GM21526 (cell line): ENCODE measurements around the gene LRRC70.
"Not testable (repeated sequence)": the region's sequence is repeated elsewhere in the genome, so short reads cannot be mapped to it uniquely, and the experiment has no call there.

Experiments used
- ATAC-seq: cut with Tn5 transposase; IDR thresholded peaks from one replicate; pipeline ENCODE4 v1.9.1; 2021; ENCODE audit warnings: moderate library complexity; ENCODE audit not compliant: unreplicated experiment, low FRiP score

LRRC70 gene, protein sequence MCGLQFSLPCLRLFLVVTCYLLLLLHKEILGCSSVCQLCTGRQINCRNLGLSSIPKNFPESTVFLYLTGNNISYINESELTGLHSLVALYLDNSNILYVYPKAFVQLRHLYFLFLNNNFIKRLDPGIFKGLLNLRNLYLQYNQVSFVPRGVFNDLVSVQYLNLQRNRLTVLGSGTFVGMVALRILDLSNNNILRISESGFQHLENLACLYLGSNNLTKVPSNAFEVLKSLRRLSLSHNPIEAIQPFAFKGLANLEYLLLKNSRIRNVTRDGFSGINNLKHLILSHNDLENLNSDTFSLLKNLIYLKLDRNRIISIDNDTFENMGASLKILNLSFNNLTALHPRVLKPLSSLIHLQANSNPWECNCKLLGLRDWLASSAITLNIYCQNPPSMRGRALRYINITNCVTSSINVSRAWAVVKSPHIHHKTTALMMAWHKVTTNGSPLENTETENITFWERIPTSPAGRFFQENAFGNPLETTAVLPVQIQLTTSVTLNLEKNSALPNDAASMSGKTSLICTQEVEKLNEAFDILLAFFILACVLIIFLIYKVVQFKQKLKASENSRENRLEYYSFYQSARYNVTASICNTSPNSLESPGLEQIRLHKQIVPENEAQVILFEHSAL

DNA sequence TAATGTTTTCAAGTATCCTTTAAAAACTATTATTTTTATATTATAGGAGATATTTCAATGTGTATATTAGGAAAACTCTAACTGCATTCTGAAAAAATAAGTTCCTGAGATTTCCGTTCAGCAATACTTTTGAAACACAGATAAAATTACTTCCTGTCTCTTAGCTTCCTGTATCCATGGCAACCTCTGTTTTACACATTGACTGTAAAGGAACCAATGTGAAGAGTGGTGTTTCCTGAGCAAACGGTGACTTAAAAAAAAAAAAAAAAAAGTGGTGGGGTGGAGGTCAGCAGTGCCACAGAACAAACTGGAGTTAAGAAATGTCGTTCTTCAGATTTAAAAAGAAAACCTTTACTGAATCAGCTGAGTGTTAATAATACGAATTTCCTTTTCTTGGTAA lies at the start of gene LRRC70:
Gene LRRC70 (plus strand): TSS at position 280 of the 400 bp plus-strand sequence. CDS start 620 bp downstream, outside the sequence.
- ATAC-seq, result peak; percentile 71

DNA sequence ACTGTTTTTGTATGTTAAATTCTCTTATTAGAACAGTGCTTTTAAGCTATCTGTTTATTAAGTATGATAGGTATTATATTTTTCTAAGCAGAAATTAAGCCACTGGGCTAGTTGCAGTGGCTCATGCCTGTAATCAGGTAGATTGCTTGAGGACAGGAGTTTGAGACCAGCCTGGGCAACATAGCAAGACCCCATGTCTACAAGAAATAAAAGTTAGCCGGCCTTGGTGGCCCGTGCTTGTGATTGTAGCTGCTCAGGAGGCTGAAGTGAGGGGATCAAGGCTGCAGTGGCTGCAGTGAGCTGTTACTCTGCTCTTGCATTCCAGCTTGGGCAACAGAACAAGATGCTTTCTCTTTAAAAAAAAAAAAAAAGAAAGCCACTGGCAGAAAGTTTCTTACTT lies 45.0 kb upstream of the LRRC70 start:
- ATAC-seq, result no peak

DNA sequence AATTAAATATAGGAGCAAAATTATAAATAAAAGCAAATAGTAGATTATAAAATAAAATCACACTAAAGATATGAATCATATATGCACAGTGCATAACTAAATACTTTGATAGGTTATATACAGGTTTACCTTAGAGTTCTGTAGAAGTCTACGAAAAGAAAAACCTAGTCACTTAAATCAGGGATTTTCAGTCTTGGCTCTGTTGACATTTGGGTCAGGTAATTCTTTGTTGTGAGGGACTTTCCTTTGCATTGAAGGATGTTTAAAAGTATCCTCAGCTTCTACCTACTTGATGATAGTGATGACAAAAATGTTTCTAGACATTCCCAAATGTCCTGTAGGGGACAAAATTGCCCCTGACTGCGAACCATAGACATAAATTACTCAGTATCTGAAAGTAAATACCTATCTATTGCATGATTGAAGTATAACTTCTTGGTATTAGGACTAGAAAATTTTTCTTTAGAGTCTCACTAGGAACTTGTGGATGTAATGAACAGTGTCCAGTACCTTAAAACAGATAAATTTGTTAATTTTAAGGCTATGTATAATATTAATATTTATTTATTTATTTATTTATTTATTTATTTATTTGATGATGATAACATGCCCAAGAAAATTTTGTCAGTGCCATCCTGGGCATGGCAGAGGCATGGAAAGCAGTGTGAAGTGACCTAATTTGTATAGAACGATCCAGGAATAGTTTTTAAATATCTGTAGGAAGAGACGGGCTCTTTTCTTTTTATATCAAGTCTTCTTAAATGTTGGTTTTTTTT lies 44.0 kb upstream of the LRRC70 start:
- no peak for ATAC-seq

DNA sequence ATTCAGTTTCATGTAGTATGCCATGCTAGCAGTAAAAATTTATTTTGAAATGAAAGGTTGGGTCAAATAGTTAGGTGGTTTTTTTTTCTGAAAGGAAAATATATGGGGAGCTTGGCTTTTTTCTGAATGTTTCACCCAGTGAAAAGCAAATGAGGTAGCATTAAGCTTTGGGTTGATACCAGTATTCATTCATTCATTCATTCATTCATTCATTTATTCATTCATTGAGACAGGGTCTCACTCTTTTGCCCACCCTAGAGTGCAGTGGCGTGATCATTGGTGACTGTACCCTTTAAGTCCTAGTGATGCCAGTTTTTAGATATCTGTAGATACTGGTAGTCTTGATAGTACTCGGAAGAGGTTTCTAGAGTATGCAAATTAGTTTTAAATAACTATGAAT lies 42.4 kb upstream of the LRRC70 start:
- no peak for ATAC-seq

DNA sequence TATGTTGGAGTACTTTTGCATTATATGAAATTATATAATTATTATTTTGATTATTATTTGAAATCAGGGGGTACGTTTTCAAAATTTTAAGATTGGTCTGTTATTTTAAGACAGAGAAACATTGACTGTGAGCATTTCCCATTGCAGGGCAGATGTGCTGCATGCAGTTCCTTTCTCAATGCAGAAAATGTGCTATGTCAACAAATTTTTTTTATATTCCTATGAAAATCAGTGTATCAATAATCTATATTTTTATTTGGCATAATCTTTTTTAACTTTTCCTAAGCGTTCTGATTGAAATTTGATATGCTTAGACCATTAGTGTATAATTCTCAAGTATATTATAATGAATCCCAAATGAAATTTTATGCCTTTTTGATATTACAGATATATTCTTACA lies 41.8 kb upstream of the LRRC70 start:
- no peak for ATAC-seq

DNA sequence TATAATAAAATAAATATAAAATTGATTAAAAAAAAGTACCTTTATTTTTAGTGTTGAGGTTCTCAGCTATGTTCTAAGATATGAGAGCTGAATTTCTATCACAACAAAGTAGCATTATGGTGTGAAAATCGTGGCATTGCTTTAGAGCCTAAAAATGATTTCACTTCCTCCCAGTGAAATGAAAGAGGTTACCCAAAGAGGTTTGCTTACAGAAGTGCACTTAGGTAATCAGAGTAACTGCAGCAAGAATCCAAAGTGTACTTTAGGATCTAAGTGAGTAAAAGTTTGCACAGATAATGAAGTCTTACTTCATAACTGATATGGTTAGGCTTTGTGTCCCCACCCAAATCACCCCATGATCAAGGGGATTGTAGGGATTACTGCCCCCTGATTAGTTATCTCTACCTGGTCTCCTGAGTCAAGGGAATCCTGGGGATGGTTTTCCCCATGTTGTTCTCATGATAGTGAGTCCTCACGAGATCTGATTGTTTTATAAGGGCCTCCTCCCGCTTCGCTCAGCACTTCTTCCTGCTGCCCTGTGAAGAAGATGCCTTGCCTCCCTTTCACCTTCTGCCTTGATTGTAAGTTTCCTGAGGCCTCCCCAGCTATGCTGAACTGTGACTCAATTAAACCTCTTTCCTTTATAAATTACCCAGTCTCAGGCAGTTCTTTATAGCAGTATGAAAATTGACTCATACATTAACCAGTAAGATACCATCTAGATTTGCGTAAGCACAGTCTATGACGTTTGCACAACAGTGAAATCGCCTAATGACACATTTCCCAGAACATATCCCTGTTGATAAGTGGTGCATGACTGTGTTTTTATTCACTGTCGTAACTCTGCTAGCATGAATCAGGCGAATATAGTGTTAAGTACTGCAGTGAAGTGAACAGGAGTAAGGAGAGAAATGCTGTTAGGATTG lies 40.3 kb upstream of the LRRC70 start:
- peak; percentile 65 for ATAC-seq

DNA sequence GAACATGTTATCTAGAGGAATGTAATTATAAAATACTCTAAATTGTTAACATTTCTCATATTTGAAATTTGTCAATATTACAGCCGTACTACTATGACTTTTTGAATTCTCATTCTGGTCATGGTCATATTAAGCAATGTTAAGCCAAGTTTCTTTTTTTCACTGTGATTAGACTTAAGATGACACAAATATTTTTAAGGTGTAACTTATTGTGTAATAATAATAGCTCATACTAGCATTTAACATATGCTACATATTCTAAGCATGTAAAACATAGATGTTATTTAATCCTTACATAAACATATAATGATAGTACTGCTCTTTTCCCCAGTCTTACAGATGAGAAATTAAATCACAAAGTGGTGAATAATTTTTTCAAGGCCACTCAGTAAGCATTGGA lies 35.9 kb upstream of the LRRC70 start:
- ATAC-seq, result no peak

DNA sequence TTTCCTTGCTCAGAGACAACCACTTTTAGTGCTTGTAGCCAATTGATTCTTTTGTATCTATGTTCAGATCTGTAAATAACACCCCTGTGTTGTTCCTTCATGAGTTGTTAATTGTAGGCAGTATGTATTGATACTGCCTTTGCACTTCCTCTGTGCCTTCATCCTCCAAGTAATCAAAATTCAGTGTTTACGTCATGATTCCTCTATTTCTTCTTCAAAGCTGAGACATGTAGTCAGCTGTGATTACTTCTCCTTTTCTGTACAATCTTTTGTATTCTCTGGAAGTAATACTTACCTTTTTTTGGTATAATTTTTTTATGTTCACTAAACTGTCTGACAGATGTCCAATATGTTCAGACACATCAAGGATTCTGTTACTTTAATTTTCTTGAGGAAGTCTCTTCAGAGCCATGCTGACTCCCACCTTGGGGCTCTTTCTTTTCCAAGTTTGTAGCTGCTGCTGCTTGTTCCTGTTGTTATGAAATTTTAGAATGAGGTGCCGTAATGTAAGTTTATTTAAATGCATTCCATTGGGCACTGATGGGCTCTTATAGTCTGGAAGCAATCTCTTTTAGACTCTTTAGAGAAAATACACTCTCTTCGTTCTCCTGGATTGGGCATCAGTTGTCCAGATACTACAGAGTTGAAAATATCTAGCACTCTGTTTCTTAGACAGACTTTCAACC lies 30.5 kb upstream of the LRRC70 start:
- ATAC-seq, result no peak

DNA sequence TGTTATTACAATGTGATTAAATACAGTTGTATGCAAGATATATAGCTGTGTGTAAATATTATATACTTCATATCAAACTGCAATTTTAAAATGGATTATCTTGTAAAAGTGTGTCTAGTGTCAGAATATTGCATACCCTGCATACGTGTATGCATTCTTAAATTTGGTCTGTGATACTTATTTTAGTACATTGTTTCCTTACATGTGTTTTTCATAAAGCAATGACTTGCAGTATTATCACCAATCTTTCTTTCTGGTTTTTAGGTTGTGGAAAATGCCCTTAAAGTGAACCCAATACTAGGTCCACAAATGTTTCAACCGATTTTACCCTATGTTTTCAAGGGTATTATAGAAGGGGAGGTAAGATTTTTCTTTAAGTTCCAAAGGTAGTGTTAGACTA lies 28.5 kb upstream of the LRRC70 start:
- ATAC-seq, result no peak

DNA sequence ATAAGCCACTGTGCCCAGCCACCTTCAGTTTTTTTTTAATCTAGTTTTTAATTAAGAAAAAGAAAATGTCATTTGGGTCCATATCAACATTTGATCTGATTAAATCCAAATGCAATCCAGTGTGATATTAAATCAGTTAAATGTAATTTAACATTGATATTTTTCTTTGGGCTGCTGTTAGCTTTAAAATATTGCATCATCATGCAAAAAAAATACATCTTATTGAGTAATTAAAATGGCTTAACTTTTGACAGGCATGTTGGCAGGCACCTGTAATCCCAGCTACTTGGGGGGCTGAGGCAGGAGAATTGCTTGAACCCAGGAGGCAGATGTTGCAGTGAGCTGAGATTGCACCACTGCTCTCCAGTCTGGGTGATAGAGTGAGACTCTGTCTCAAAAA lies 22.7 kb upstream of the LRRC70 start:
- no peak for ATAC-seq

DNA sequence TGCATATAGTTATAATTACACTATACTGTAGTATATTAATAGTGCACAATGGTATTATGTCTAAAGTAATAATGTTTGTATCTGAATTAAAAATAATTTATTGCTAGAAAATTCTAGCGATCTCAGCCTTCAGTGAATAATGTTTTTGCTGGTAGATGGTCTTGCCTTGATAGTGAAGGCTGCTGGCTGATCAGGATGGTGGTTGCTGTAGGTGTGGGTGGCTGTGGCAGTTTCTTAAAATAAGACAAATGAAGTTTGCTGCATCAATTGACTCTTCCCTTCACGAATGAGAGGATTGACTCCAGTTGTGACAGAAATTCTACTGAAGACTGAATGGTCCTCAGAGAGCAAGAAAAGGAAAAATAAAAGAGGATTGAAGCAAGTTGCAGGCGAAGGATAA lies 19.7 kb upstream of the LRRC70 start:
- no peak for ATAC-seq

DNA sequence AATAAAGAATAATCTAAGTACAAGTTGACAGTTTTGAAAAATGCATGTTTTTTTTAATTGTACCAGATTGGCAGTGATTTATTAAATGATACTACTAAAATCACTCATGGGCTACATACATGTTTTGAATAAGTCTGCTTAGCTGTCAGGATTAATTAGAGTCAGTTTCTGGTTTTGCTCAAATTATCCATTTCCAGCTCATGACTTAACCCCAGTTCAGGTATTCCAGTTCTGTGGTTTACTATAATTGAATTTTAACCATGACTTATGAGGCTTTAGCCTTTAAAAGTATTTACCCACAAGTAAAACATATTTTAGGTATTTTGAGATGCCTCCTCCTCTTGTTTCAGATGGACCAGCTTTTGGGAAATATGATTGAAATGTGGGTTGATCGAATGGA lies 17.8 kb upstream of the LRRC70 start:
- ATAC-seq, result no peak

DNA sequence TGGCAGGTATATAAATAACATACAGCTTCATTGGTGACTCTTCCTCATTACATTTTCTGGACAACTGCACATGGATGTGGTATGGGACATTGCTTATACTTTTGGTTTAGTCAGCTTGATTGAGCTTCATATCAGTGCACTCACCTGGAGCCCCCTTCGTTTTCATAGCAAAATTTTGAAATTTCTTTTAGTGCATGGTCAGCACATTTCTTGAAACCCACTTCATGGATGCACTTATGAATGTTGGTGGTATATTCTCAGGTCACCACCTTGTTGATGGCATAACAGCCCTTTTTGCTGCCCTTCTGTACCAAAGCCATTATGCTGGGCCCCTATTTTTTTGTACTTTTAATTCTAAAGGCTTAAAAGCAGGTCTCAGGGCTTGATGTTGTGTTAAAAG lies 16.7 kb upstream of the LRRC70 start:
- no peak for ATAC-seq

DNA sequence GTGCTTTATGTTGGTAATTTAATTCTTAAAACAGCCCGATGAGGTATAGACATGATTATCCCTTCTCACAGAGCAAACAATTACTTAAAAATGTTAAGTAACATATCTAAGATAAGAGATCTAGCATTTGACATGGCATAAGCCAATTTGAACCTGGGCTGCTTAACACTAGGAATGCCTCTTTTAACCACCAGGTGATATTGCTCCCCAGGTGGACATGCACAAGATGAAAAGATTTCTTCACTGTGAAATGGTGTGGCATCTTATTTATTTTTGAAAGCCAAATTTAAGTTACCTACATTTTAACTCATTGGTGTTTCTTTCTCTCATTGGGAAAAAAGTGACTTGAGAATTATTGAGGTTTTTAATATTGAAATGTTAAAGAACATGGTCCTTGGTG lies 15.8 kb upstream of the LRRC70 start:
- no peak for ATAC-seq

DNA sequence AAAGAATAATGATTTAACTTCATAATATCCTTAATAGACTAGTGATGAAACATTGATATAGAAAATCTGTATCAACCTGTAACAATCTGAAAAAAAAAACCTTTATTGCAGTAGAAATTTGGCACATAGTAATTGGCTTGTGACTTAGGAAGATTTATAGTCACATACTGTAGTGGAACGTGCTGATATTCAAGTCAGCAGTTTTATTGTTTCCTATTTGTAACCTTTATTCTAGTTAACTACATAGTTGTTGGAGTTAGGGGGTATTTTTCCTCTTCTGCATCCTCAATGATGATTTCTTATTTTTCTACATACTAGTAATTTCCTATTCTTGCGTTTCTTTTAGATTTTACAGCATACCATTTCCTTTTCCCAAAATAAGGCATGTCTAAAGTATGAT lies 14.5 kb upstream of the LRRC70 start:
- ATAC-seq, result no peak

DNA sequence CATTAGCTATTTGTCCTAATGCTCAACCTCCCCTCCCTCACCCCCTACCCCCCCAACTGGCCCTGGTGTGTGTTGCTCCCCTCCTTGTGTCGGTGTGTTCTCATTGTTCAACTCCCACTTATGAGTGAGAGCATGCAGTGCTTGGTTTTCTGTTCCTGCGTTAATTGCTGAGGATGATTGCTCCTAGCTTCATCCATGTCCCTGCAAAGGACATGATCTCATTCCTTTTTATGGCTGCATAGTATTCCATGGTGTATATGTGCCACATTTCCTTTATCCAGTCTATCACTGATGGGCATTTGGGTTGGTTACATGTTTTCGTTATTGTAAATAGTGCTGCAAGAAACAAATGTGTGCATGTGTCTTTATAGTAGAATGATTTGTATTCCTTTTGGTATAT lies 12.9 kb upstream of the LRRC70 start:
- not testable (repeated sequence) for ATAC-seq

DNA sequence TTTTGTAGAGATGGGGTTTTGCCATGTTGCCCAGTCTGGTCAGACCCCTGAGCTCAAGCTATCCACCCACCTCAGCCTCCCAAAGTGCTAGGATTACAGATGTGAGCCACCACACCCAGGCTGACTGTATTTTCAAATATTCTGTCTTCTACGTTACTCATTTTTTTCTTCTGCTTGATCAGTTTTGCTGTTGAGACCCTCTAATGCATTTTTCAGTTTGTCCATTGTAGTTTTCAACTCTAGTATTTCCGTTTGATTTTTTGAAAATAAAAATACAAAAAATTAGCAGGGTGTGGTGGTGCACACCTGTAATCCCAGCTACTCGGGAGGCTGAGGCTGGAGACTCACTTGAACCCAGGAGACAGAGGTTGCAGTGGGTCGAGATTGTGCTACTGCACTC lies 10.5 kb upstream of the LRRC70 start:
- ATAC-seq, result no peak

DNA sequence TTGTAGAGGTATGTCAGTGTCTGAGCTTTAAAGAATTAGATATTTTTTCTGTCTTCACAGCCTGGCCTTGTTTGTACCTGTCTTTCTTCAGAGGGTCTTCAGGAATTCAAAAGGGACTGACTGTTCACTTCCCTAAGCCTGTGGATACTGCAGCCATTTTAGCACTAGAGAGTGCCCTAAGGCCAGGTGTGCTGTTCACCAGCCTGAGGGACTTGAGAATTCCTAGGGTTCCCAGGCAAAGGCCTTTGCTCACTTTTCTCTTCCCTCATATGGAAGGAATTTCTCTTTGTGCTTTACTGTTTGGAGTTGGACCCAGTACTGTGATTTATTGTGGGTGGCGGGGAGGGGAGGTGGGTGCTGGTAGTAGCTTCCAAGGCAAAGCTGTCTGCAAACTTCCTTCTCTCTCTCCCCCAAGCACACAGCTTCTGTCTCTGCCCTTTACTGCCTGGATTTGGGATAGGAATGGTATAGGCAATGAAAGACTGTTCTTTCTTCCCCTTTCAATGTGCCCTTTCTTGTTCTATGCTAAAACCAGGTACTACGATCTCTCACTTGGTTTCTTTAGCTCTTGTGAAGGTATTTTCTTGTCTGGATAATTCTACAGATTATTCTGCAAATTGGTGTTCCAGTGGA lies 9.7 kb upstream of the LRRC70 start:
- no peak for ATAC-seq

DNA sequence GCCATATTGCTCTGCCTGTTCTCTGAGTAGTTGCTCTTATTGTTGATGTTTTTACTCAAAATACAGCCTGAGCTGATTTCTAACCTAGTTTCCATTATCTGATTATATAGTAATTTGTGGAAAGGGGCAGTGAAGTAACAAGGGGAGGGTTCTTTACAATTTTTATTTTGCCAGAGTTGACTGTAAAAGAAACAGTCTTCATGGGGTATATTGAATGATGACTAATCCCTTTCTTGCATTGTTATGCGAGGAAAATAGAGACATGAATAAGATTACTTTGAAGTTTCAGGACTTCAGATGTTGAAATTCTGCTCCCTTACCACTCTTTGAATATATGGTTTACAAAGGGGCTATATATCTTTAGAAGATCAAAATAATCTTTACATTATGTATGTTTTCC lies 9.1 kb upstream of the LRRC70 start:
- ATAC-seq, result no peak
